SK-N-MC (cell line): ENCODE data around the gene LRRC28.

Experiments
- DNase-seq: peaks from one replicate; pipeline ENCODE4 v3.0.0-alpha.2; 2011; ENCODE audit warnings: low read depth, low spot score
- H3K27ac ChIP-seq: fragments of 200-600 bp; sonication (generic); 2 replicates; pipeline ENCODE4 v1.5.1; 2016; ENCODE audit warnings: mixed run types
- H3K36me3 ChIP-seq: fragments of 200-600 bp; sonication (generic); 2 replicates; pipeline ENCODE4 v1.6.1; 2017; ENCODE audit warnings: antibody characterized with exemption, low read length, mixed read lengths; ENCODE audit not compliant: insufficient read depth
- H3K4me3 ChIP-seq: fragments of 200-600 bp; sonication (generic); 2 replicates; pipeline ENCODE4 v1.5.1; 2016
- H3K9ac ChIP-seq: fragments of 200-600 bp; sonication (generic); 2 replicates; pipeline ENCODE4 v1.8.0; 2017; ENCODE audit warnings: mixed run types, mixed read lengths; ENCODE audit not compliant: insufficient read length
- H3K9me3 ChIP-seq: fragments of 200-600 bp; sonication (generic); 2 replicates; pipeline ENCODE4 v1.6.1; 2017; ENCODE audit warnings: low read depth, mild to moderate bottlenecking, antibody characterized with exemption, low read length, moderate library complexity, mixed read lengths
- EZH2 ChIP-seq: fragments of 200-600 bp; sonication (generic); IDR thresholded peaks from one replicate; pipeline ENCODE4 v1.6.1; 2017; ENCODE audit warnings: antibody characterized with exemption
- FOXP2 ChIP-seq: optimal IDR thresholded peaks from 2 replicates; pipeline ENCODE3; 2011; ENCODE audit warnings: mild to moderate bottlenecking, moderate library complexity; ENCODE audit not compliant: insufficient read depth; ENCODE audit errors: extremely low read length, control extremely low read depth
- POLR2AphosphoS5 ChIP-seq: IDR thresholded peaks from 2 replicates; pipeline ENCODE4 v1.6.1; 2012; ENCODE audit warnings: mild to moderate bottlenecking, low read depth, low read length, borderline replicate concordance

The LRRC28 gene

DNA sequence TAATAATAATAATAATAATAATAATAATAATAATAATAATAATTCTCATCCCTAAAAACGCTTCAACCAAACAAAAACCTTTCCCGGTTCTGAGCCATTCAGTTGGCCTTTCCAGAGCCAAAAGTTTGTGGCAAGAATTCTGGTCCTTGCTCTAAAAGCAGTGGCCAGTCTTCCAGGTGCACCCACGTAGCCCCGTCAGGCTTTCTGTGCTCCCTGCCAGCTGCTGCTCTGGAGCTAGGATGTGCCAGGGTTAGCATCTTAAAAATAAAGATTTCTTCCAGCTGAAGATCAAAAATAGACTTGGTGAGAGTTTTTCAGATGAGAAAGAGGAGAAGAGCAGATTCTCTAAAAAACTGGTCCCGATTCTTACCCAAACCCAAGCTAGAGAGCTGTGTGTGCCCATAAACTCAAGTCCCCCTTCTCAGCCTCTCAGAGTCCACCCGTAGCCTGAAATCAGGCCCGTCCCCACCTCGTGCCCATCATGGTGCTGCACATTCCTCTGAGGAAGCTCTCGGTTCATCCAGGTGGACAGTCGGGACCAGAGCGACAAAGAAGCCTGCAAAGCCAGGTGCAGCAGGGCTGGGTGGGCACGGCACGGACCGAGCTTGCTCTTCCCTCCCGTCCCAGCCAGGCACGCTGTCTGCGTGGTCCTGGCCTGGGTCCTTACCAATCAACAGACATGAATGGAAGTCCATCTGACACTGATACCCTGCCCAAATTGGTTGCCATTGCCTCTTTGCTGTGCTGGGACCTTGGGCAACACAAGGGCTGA, 155.6 kb downstream of the LRRC28 start:
- H3K9me3 ChIP-seq: no peaks in the 10 kb centered on the region
- no peak for DNase-seq
- H3K27ac ChIP-seq: 0 out of 2 replicates have a peak overlapping the region, but pooled peaks have one; percentile 47
- TF ChIP-seq EZH2 (no peak), POLR2AphosphoS5 (no peak), FOXP2 (no peak)
- no peak overlapping the region for H3K4me3 ChIP-seq
- H3K9ac ChIP-seq: no peak overlapping the region
- H3K36me3 ChIP-seq: no peaks in the 10 kb centered on the region

DNA sequence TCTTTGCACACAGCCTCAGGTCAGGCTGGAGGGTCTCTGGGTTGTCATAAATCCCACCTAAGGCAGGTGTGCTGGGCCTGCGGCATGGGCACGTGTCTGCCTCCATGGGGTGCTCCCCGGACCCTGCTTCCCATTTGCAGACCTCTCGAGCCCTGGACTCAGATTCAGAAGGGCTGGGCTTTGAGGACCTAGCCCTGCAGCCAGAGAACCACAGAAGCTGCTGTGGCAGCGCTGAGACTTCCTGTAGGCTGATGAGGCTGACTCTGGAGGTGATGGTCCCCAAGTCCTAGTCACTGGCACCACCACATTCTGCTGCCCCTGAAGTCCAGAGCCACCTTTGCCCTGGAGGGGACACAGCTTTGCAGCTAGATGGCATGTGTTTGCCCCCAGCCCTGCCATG, 156.4 kb downstream of the LRRC28 start:
- TF ChIP-seq EZH2 (no peak), FOXP2 (no peak), POLR2AphosphoS5 (no peak)
- Histone ChIP-seq H3K36me3 (no peaks in the 10 kb centered on the region), H3K27ac (peak overlapping the region; percentile 58), H3K4me3 (no peak overlapping the region), H3K9ac (no peak overlapping the region), H3K9me3 (no peaks in the 10 kb centered on the region)
- no peak for DNase-seq

DNA sequence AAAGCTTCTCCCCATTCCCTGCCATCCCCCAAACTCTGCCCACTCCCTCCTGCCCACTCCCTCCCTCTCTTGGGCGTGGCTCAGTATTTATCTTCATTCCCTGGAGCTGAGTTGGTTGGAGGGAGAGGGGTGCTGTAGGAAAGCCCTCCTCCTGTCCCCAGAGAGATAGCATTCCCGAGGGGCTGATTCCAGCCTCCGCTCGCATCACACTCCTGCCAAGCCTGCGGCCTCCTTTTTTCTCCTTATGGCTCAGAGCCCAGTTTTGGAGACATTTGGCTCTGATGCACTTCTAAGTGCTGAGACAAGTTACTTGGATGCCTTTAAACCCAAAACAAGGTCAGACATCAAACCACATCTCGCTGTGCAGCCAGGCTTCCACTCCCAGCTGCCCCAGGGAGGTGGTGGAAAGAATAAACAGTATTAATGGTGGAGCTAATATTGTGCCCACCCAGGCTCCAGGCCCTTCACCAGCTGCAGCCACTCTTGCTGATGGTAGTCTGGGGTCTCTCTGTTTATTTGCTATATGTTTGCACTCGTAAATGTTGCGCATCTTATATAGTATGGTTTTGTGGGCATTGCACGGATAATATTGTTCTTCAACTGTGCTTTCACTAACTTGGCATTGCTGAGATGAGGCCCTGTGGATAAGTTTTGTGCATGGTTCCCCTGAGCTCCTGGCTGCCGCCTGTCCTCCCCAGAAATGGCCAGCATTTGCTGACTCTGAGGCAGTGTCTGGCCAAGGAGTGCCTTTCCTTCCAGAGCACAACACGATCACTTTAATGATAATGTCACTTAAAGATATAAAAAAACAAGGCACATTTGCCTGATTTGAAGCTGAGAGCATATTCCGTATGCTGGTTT, 157.2 kb downstream of the LRRC28 start:
- peak overlapping the region; percentile 49 for H3K4me3 ChIP-seq
- TF ChIP-seq POLR2AphosphoS5: no peak
- H3K36me3 ChIP-seq: no peaks in the 10 kb centered on the region
- peak overlapping the region; percentile 58 for H3K27ac ChIP-seq
- H3K9me3 ChIP-seq: no peaks in the 10 kb centered on the region
- H3K9ac ChIP-seq: no peak overlapping the region
- DNase-seq: peak; percentile 68

DNA sequence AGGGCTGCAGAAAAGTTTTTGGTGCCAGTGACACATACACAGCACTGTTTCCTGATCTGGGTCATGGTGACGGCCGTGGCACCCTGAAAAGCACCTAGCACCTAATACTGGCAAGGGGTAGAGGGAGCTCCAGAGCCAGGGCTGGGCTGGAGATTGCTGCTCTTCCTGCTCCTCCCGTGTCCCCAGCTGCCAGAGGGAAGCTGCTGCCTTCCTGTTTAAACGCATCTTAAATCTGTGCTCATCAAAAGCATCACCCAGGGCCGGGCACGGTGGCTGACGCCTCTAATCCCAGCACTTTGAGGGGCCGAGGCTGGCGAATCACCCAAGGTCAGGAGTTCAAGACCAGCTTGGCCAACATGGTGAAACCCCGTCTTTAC, 157.8 kb downstream of the LRRC28 start:
- Histone ChIP-seq H3K4me3 (no peak overlapping the region), H3K9ac (no peak overlapping the region), H3K27ac (peak overlapping the region; percentile 58), H3K9me3 (no peaks in the 10 kb centered on the region), H3K36me3 (no peaks in the 10 kb centered on the region)
- TF ChIP-seq FOXP2 (no peak), EZH2 (no peak), POLR2AphosphoS5 (no peak)
- DNase-seq: no peak

DNA sequence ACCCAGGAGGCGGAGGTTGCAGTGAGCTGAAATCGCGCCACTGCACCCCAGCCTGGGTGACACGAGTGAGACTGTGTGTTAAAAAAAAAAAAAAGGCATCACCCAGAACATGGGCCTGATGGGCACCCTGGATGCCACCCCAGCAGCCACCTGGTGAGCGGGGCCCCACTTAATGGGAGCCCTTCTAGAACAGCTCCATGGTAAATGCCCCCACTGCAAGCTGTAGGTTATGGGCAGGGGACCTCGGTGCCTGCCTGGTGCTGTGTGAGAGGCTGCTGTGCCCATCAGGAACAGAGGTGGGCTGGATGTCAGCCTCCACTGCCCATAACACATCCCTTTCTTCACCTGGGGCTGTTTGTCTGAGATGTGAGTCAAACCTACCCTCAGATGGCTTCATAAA, 158.3 kb downstream of the LRRC28 start:
- Histone ChIP-seq H3K4me3 (no peak overlapping the region), H3K9me3 (no peaks in the 10 kb centered on the region), H3K9ac (no peak overlapping the region), H3K36me3 (no peaks in the 10 kb centered on the region), H3K27ac (no peak overlapping the region)
- no peak for DNase-seq
- TF ChIP-seq EZH2: no peak
- TF ChIP-seq POLR2AphosphoS5: no peak
- TF ChIP-seq FOXP2: no peak

DNA sequence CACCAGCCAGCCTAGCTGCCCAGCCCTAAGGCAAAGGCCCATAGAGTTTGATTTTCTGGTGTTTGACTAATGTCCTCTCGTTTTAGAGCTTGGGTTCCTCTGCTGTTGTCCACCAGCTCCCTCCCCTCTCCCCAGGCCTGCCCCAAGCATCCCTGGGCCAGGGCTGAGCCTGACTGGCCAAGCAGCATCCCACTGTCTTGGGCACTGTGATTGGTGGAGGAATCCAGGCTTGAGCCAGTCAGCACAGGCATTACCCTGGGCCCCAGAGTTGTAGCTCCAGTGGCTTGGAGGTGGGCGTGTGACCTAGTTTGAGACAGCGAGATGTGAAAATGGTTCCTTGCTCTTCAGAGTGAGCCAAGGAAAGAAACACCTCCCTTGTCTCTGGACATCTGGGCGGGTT, 159.2 kb downstream of the LRRC28 start:
- no peak overlapping the region for H3K27ac ChIP-seq
- H3K9ac ChIP-seq: no peak overlapping the region
- H3K9me3 ChIP-seq: no peaks in the 10 kb centered on the region
- TF ChIP-seq EZH2 (no peak), POLR2AphosphoS5 (no peak), FOXP2 (no peak)
- H3K36me3 ChIP-seq: no peaks in the 10 kb centered on the region
- no peak overlapping the region for H3K4me3 ChIP-seq
- no peak for DNase-seq

DNA sequence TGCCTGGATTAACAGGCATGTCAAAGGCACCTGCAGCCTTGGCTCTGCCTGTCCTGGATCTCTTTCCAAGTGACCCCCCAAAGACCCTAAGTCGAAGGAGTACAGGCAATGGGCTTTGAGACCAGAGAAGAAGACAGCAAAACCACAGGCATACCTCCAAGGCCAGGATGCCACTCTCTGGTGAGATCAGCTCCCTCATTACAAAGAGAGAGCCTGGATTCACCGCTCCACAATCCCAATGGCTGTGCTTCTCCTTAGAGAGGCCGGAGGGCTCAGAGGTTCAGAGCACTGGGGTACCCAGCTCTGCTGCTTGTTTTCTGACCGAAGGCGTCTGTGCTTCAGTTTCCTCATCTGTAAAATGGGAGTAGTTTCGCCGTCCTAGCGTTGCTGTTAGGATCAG, 160.0 kb downstream of the LRRC28 start:
- Histone ChIP-seq H3K9me3 (no peaks in the 10 kb centered on the region), H3K9ac (no peak overlapping the region), H3K4me3 (no peak overlapping the region), H3K36me3 (no peaks in the 10 kb centered on the region), H3K27ac (no peak overlapping the region)
- DNase-seq: no peak
- no peak for TF ChIP-seq EZH2
- no peak for TF ChIP-seq POLR2AphosphoS5
- TF ChIP-seq FOXP2: no peak

DNA sequence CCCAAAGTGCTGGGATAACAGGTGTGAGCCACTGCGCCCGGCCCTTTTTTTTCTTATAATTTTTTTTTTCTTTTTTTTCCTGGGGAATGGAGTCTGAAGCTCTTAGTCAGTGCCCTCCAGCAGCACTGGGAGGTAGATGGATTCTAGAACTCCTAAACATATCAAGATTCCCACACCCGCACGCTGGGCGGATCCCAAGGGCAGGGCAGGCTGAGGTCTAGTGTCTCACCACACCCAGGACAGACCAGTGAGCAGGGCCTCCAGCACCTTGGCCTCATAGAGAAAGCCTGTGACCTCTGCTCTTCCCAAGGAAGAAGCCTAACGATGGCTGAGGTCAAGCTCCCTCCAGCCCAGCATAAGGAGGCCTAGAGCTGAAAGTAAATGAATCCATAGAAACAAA, 160.8 kb downstream of the LRRC28 start:
- DNase-seq: no peak
- no peak overlapping the region for H3K4me3 ChIP-seq
- H3K27ac ChIP-seq: no peak overlapping the region
- no peak for TF ChIP-seq FOXP2
- TF ChIP-seq EZH2: no peak
- no peak for TF ChIP-seq POLR2AphosphoS5
- no peaks in the 10 kb centered on the region for H3K36me3 ChIP-seq
- H3K9me3 ChIP-seq: no peaks in the 10 kb centered on the region
- H3K9ac ChIP-seq: no peak overlapping the region

DNA sequence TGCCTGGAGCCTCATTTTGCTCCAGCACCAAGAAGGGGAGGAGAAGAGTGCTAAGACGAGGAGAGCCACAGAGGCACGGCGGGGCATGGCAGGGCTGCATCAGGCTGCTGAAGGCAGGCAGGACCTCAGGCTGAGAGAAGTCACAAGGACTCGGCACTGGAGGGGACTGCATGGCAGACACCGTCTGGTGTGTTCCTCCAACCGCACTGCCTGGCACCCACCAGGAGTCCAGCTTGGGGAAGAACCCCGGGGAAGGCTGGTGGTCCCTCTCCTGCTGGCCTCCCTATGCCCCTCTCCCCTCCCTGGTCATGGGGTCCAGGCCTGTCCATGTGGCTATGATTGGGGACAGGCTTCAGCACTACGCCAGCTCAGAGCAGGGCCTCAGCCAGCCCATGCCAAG, 161.3 kb downstream of the LRRC28 start:
- H3K9ac ChIP-seq: no peak overlapping the region
- H3K36me3 ChIP-seq: no peaks in the 10 kb centered on the region
- TF ChIP-seq FOXP2: no peak
- TF ChIP-seq POLR2AphosphoS5: no peak
- TF ChIP-seq EZH2: no peak
- no peak overlapping the region for H3K27ac ChIP-seq
- H3K9me3 ChIP-seq: no peaks in the 10 kb centered on the region
- DNase-seq: no peak
- H3K4me3 ChIP-seq: no peak overlapping the region
